ENCODE measurements around the gene TCF12.
"Not testable (repeated sequence)": the region's sequence is repeated elsewhere in the genome, so short reads cannot be mapped to it uniquely, and the experiment has no call there.

The TCF12 gene

DNA sequence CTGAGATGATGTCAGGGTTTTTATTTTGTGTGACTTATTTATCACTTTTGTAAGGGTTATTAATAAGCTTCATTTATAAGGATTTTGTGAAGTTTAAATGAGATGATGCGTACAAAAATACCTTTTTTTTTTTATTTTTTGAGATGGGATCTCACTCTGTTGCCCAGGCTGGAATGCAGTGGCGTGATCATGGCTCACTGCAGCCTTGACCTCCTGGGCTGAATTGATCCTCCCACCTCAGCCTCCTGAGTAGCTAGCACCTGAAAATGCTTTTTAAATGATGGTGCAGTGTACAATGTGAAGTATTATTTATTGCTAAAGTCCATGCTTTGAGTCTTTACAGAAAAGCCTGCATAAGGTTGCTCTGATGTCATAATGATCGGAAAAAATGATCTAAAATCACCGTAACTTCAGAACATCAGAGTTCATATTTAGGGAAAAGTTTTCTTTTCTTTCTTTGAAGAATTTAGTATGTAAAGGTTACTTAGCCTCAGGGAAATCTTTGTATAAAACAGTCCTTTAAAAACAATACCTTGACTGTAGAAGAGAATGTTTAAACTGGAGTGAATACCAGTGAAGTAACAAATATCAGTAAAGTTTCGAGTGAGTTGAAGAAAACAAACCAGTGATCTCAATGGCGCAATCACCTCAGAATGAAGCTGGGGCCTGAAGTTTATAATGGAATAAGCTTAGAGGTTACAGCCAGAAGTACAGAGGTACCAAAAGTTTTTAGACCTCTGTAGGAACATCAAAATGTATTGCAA is 29.7 kb downstream of the TCF12 start:
- DNase-seq (ENCODE audit: low spot score) = no peak

DNA sequence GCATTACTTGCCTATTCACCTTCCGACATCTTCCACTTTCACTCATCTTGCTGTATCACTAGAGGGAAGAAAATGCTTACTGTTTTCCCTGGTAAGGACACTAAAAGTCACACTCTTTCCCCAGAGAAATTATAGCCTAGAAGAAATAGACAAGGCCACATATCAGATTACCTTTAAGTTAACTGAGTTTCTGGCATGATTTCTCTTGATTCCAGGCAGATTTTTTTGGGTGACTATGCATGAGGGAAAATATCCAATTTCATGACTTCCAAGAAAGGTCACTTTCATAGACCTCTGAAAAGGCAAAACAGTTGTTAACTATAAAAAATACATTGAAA is 30.3 kb downstream of the TCF12 start:
- DNase-seq (ENCODE audit: low spot score) = no peak

DNA sequence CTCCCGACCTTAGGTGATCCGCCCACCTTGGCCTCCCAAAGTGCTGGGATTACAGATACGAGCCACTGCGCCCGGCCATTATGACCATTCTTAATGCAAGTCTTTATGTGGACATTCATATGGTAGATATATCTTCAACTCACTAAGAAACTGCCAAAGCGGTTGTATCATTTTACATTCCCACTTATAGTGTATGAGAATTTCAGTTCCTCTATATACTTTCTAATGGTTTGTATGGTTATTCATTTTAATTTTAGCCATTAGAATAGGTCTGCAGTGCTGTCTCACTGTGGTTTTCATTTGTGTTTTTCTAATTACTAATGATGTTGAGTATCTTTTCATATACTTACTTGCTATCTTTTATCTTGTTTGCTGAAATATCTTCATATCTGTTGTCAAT is 32.5 kb downstream of the TCF12 start:
- DNase-seq (ENCODE audit: low spot score) = no peak

DNA sequence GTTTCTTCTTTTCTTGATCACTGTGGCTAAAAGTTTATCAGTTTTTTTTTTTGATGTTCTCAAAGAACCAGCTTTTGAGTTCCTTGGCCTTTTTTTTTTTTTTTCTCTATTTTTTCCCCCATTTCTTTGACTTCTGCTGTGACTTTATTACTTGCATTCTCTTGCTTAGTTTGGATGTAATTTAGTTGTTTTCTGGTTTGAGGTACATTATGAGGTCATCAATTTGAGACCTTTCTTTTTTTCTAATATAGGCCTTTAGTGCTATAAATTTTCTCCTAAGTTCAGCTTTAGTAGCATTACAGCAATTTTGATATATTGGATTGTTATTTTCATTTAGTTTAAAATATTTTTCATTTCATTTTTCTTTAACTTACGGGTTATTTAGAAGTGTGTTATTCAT is 35.3 kb downstream of the TCF12 start:
- DNase-seq (ENCODE audit: low spot score) = no peak

DNA sequence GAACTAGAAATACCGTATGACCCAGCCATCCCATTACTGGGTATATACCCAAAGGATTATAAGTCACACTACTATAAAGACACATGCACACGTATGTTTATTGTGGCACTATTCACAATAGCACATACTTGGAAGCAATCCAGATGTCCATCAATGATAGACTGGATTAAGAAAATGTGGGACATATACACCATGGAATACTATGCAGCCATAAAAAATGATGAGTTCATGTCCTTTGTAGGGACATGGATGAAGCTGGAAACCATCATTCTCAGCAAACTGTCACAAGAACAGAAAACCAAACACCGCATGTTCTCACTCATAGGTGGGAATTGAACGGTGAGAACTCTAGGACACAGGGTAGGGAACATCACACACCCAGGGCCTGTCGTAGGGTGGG is 36.6 kb downstream of the TCF12 start:
- not testable (repeated sequence) for DNase-seq (ENCODE audit: low spot score)

DNA sequence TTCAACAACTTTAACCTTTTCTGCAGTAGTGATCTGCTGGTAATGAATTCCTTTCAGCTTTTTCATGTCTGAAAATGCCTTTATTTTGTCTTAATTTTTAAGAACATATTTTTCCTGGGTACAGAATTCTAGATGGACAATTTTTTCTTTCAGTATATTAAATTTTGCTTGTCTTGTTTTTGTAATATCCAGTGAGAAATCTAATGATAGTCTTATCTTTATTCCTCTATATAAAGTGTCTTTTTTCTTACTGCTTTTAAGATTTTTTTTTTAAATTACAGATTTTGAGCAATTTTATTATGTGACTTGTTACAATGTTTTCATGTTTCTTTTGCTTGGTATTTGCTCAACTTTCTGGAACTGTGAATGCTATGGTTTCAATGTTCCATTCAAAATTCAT is 38.1 kb downstream of the TCF12 start:
- DNase-seq (ENCODE audit: low spot score) = no peak

DNA sequence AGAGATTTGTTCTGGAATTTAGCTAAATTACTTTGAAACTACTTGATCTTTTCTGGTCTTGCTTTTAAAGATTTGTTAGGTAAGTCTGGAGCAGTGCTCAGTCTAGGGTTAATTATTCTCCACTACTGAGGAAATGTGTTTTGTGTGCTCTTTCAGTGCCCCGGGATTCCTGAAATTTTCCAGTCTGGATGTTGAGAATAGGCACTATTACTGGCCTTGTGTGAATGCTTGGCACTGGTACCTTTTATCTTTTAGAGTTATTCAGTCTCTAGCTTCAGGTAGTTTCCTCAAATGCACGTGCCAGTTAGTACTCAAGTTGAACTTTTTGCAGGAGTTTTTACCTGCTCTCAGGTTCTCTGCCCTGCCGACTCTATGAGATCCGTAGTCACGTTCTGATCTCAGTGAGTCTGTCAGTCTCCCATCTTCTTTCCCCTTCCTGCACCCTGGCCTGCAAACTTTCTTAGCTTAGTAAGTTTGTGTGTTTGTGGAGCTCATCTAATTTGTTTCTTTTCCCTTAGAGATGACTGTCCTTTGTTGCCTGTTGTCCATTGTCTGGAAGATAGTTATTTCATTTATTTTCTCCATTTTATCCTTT is 39.5 kb downstream of the TCF12 start:
- DNase-seq (ENCODE audit: low spot score) = no peak

DNA sequence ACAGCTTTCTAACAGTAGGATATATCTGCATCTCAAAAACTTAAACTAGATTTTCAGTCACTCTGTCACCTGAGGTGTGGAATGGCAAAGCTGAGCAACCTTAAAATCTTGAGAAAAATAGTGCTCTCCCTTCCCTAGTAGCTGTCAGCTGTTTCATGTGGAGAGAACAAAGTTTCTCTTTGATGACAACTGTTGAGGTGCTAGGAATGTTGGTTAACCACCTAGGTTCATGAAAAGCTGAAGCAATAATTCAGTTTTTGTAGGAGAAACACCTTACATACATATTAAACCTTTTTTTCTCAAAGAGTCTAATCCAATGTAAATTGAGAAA is 40.8 kb downstream of the TCF12 start:
- DNase-seq (ENCODE audit: low spot score) = no peak

DNA sequence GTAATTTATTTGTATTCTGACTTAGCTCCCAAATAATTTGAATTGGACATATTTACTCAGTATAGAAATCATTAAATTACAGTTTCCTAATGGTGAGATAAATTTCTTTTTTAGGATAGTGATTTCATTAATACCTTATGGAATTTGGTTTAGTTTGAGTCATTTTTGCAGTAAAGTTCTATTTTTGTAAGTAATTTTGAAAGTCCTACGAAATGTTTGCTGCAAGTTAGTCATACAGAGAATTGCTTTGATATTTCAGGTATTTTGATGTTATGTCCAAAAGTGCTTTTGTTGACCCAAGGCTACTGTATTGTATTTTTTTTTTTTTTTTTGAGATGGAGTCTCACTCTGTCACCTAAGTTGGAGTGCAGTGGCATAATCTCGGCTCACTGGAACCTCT is 41.7 kb downstream of the TCF12 start:
- no peak for DNase-seq (ENCODE audit: low spot score)

DNA sequence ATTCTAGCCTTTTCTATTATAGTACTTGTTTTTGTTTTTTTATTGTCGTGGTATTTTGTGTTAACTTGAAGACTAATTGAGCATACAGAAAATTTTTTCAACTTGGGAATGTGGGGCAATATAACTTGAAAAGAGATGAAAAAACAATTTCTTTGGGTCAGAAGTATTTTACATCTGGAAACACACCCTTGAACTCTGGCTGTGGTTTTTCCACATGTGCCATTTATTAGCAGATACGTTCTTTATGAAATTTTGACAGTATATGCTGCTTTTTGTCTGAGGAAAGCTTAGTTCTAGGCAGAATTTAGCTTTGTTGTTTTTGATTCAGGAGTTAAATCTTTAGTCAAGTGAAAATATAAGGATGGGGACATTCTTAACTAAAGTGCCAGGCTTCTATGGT is 44.7 kb downstream of the TCF12 start:
- DNase-seq (ENCODE audit: low spot score) = no peak

DNA sequence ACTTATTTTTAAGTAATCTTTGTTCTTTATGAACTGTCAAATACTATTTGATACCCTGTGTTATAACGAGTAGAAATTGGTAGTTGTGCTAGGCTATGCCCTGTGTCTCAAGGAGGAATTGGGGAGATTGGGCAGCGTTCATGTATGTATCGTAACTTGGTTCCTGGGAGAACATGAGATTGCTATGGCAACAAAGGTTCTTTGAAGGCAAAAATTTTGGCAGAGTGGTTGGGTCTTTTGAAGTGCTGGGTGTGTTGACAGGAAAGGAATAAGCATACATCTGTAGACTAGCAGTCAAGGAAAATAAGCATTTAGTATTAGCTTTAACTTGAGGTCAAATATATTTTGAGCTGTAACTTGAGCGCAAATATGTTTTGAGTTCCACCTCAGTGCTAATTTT is 45.3 kb downstream of the TCF12 start:
- no peak for DNase-seq (ENCODE audit: low spot score)

DNA sequence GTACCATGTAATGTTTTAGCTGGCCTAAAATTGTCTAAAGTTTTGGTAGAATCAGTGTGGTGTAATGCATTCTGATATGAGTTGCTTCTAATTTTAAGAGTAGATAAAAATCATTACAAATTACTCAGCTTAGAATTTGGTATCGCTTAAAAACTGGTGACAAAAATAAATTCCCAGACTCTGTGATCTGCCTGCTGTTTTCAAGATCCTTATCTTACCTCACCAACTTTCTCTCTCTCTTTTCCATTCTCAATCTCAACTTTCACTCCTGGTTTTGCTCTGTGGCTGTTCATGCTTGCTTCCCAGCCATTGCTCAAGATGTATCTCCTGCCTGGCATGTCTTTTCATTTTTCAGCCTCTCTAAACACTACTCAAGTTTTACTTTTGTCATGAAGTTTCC is 45.7 kb downstream of the TCF12 start:
- no peak for DNase-seq (ENCODE audit: low spot score)

DNA sequence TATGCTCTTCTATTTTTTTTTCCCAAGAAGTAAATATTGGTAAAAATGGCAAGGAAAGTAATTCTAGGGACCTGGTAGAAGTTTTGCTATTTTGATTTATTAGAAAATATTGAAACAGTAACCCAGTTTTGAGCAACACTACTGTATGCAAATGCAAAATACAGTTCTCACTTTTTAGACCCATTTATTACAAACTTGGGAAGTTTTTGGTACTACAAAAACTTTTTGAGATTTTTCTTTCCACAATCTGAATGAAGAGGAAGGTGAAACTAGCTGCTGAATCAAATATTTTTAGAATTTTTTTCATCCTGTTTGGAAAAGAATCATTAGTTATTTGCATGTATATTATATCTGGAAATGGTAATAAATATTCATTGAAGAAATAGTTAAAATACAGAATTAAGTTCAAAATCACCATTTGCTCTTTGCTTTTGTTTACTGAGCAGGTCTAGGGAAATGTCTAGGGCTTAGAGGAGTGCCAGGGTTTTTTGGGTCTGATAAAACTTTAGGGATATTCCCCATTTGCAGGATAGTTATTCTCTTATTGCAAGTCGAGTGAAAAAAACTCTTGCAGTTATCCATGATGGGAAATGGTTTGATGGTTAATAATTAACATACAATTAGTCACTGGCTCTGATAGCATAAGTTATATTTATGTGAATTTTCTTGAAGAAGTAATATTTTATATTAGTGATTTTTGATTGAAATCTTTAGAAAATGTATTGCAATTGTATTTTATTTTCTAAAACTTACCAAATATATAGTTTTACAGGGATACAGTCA is 47.0 kb downstream of the TCF12 start:
- no peak for DNase-seq (ENCODE audit: low spot score)

DNA sequence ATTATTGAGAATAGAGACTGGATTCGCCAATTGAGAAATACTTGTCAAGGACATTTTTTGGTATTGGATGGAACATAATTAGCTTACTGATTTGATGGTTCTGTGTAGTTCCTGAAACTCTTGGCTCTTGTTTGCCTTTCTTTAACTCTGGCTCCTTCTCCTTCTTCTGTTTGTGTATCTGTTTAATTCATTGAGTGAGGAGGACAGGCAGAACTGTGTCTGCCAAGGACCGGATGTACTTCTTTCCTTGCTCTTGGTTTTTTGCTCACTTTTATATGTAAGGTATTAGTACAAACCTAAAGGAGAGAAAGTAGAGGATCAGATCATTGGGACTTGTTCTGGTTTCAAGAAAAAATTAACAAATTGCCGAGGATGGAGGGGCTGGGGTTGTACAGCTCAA is 48.9 kb downstream of the TCF12 start:
- no peak for DNase-seq (ENCODE audit: low spot score)

DNA sequence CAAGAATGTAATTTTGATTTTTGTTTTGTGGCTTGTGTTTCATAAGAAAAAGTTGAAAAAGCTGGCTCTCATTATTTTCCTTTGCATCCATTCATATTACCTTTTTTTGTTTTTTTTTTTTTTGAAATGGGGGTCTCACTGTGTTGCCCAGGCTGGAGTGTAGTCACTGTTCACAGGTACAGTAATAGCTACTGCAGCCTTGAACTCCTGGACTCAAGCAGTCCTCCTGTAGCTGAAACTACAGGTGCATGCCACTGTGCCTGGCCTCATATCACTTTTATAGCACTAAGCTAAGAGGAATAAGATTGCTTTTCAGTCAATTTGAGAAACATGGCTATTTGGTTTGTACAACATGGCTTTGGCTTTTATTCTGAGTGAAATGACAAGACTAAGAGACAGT is 49.8 kb downstream of the TCF12 start:
- DNase-seq (ENCODE audit: low spot score) = no peak

DNA sequence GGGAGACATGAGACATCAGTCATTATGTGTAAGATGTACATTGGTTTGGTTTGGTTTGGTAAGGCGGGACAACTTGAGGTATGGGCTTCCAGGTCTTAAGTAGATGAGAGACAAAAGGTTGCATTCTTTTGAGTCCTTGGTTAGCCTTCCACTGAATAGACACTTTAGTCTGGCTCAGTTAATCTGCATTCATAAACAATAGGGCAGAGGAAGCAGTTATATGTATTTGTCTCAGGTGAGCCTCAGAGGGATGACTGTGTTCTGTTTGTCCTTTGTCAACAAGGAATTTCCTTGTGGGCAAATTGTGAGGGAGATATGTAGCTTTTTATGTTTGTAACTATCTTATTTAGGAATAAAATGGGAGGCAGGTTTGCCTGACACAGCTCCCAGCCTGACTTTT is 50.4 kb downstream of the TCF12 start:
- no peak for DNase-seq (ENCODE audit: low spot score)

DNA sequence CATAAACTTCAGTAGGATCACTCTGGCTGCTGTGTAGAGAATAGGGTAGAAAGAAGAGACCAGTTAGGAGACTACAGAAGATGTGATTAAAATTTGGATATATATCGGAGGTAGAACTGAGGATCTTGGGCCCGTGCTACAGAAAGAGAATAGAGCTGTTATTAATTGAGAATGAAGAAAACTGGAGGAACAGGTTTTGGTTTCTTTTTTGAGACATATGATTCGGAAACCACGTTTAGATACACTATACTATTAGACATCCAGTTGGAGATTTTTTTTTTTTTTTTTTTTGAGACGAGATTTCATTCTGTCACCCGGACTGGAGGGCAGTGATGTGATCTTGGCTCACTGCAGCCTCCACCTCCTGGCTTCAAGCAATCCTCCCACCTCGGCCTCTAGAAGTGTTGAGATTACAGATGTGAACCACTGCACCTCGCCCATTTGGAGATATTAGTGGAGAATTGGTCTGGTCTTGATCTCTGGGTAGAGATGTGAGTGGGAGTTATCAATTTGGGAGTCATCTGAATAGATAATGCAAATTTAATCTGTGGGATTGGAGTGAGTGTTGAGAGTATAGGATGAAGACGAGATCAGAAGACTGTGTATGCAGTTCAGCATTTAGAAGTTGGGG is 50.9 kb downstream of the TCF12 start:
- no peak for DNase-seq (ENCODE audit: low spot score)

DNA sequence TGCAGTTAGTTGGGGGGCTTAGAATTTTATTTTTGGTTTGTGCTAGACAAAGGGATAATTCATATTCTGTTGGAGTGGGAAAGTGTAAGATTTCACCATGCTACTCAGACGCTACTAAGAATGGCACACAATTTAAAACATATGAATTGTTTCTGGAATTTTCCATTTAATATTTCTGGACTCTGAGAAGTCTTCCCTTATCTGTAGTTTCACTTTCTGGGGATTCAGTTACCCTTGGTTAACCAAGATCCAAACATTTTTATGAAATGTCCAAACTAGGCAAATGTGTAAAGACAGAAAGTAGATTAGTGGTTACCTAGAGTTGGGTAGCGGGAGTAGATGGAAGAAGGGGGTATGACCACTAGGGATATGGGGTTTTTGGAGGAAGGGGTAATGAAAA is 53.1 kb downstream of the TCF12 start:
- DNase-seq (ENCODE audit: low spot score) = no peak

DNA sequence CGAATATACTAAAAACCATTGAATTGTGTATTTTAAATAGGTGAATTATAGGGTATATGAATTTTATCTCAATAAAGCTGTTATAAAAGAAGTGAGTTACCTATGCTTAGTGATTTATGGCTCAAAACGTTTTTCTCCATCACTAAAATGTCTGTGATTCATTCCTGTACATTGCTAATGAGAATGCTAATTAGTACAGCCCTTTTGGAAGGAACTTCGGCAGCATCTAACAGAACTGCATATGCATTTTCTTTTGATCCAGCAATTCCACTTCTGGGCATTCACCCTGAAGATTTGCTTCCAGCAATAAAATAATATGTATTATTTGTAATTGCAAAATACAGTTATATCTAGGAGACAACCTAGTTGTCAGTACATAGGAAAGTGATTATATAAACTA is 53.6 kb downstream of the TCF12 start:
- DNase-seq (ENCODE audit: low spot score) = no peak

DNA sequence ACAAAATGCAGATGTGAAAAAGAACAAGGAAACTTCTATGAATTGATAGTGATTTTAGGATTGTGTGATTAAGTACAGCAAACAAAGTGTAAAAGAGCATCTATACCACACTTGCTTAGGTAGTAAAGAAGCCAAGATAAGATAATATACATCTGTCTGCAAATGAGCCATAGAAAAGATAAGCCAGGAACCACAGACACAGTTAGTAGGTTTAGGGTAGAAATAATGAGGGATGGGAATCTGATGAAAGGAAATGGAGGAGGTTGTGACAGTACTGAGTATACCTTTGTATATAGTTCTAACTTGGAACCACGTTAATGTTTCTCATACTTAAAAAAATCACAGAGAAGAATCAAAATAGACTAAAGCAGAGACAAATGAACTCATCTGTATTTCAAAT is 54.0 kb downstream of the TCF12 start:
- no peak for DNase-seq (ENCODE audit: low spot score)

DNA sequence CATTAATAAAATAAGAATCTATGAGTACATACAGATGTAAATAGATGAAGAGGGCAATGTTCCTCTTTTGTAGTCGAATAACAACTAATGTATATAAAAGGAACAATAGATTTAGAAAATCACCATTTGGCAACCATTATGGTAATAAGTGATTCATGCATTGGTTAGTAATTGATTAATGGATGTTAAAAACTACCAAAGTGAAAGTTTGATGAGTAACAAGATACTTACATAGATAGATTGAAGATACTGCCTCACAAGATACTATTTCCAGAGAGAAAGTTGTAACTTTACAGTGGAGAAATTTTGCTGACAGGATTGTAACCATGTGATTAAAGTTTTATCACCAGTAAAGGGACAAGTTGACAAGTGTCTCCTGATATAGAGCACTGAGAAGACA is 55.0 kb downstream of the TCF12 start:
- DNase-seq (ENCODE audit: low spot score) = no peak

DNA sequence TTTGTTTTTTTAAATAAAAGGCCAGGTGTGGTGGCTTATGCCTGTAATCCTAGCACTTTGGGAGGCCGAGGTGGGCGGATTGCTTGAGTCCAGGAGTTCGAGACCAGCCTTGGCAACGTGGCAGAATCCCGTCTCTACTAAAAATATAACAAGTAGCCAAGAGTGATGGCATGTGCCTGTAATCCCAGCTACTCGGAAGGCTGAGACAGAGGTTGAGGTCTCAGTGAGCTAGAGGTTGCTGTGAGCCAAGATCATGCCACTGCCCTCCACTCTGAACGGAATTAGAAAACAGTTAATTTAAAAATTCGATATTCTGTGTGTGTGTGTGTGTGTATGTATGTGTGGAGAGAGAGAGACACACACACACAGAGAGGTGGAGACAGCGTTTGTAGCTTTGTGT is 58.8 kb downstream of the TCF12 start:
- DNase-seq (ENCODE audit: low spot score) = no peak

Measured in hematopoietic multipotent progenitor cell treated with erythropoietin and hydrocortisone succinate and interleukin-3 and kit ligand, for 15 days (in vitro differentiated cells).